Measurements from ENCODE around the gene TNS3. TPM values are rescaled to one million over a fixed set of nuclear protein-coding genes. Genes with fewer than 3 reads are reported as not detected.

The TNS3 gene
- total RNA-seq, 1 donor from 2014 or later = 89.8 TPM

DNA sequence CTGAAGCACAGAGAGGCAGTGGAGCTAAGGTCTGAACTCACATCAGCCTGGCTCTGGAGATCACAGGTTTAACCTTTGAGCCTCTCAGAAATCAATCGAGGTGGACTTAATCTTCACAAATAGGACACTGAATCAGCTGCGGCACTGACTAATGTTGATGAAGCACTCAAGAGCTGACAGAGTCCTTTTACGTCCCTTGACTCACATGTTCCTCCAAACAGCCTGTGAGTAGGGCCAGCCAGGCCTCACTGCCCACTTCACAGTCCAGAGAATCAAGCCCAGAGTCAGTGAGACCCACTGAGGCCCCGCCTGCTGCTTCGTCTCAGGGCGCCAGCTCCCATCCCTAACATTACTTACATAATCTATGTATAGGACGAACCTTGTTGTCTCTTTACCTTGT, 63.1 kb downstream of the TNS3 start:
- peak in 1 of 2 donors; percentile 79 for DNase-seq (ENCODE audit: low spot score in 2 of 2)
- no peaks in the 10 kb centered on the region for H3K27me3 ChIP-seq
- H3K27ac ChIP-seq = peak overlapping the region; percentile 76 to 88
- H3K9me3 ChIP-seq = no peaks in the 10 kb centered on the region
- H3K36me3 ChIP-seq = peaks cover 0 to 2% of the 10 kb centered on the region in 2 donors
- intact Hi-C loops (cut with DNase I) = loop anchor here (5.0 kb wide), 1 partner anchor 53 kb away; no protein-coding TSS in a partner anchor
- no peak overlapping the region for H3K4me3 ChIP-seq
- H3K4me1 ChIP-seq = peaks cover 8 to 43% of the 10 kb centered on the region in 2 donors
- no peak for TF ChIP-seq CTCF (IDR thresholded peaks at IDR 0.05)

GRCh38 chr7:47517821-47518480, 64.0 kb downstream of the TNS3 start:
- H3K27ac ChIP-seq = peak overlapping the region; percentile 76 to 88
- no peak for DNase-seq (ENCODE audit: low spot score in 2 of 2)
- TF ChIP-seq CTCF (IDR thresholded peaks at IDR 0.05) = no peak
- H3K4me1 ChIP-seq = peaks cover 8 to 50% of the 10 kb centered on the region in 2 donors
- no peaks in the 10 kb centered on the region for H3K9me3 ChIP-seq
- H3K27me3 ChIP-seq = no peaks in the 10 kb centered on the region
- intact Hi-C loops (cut with DNase I) = loop anchor here (5.0 kb wide), 1 partner anchor 54 kb away; no protein-coding TSS in a partner anchor
- H3K36me3 ChIP-seq = no peaks in the 10 kb centered on the region
- H3K4me3 ChIP-seq = no peak overlapping the region

DNA sequence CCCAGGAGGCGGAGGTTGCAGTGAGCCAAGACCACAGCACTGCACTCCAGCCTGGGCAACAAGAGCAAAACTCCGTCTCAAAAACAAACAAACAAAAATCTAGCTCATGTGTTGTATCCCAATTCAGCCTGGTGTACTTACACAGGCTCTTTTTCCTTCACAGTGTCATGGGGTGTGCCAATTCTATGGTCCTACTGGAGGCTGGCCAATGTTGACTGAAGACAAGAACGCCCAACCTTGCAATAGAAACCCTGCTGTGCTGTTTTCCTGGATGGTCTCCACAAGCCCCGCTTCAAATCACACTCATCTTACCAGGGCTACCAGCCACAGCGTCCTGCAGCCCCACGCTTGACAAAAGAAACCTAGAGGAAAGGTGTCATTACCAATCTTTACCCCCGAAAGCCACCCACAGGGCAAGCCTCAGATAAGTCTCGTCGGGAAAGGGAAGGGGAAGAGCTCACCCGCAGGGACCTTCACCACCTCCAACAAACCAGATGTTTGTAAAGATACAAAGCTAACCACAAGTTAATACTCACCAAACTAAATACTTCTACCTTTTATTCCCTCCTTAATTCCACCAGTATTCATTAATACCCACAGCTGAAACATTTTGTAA, 64.8 kb downstream of the TNS3 start:
- H3K9me3 ChIP-seq = no peaks in the 10 kb centered on the region
- H3K4me3 ChIP-seq = no peak overlapping the region
- peak in 1 of 2 donors; percentile 75 for DNase-seq (ENCODE audit: low spot score in 2 of 2)
- H3K27me3 ChIP-seq = no peaks in the 10 kb centered on the region
- peak overlapping the region in 1 of 2 donors; percentile 88 for H3K27ac ChIP-seq
- peaks cover 8 to 55% of the 10 kb centered on the region in 2 donors for H3K4me1 ChIP-seq
- no peak for TF ChIP-seq CTCF (IDR thresholded peaks at IDR 0.05)
- H3K36me3 ChIP-seq = no peaks in the 10 kb centered on the region
- intact Hi-C loops (cut with DNase I) = loop anchor here (5.0 kb wide), 1 partner anchor 55 kb away; no protein-coding TSS in a partner anchor

DNA sequence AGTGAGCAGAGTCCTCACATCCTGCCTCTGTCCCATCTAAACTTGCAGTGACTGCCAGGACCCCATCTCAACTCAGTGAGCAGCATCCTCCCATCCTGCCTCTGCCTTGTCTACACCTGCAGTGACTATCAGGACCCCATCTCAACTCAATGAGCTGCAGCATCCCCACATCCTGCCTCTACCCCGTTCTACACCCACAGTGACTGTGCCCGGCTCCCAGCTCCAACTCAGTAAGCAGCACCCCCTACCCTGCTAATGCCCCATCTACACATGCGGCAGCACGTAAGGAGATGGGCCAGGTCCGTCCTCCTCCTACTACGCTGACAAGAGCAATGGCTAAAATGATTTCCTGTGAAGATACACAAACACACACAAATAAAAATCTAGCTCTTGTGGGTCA, 65.5 kb downstream of the TNS3 start:
- Histone ChIP-seq H3K4me1 (peaks cover 8 to 50% of the 10 kb centered on the region in 2 donors), H3K9me3 (no peaks in the 10 kb centered on the region), H3K27ac (no peak overlapping the region), H3K4me3 (no peak overlapping the region), H3K36me3 (no peaks in the 10 kb centered on the region), H3K27me3 (no peaks in the 10 kb centered on the region)
- DNase-seq (ENCODE audit: low spot score in 2 of 2) = no peak
- intact Hi-C loops (cut with DNase I) = loop anchor here (5.0 kb wide), 1 partner anchor 56 kb away; no protein-coding TSS in a partner anchor
- TF ChIP-seq CTCF (IDR thresholded peaks at IDR 0.05) = no peak

- H3K27me3 ChIP-seq = no peaks in the 10 kb centered on the region
- no peak overlapping the region for H3K27ac ChIP-seq
- no peak for DNase-seq (ENCODE audit: low spot score in 2 of 2)
- no peaks in the 10 kb centered on the region for H3K36me3 ChIP-seq
- peaks cover 0 to 40% of the 10 kb centered on the region in 2 donors for H3K4me1 ChIP-seq
- no peak for TF ChIP-seq CTCF (IDR thresholded peaks at IDR 0.05)
- intact Hi-C loops (cut with DNase I) = loop anchor here (5.0 kb wide), 1 partner anchor 57 kb away; no protein-coding TSS in a partner anchor
- H3K4me3 ChIP-seq = no peak overlapping the region
- H3K9me3 ChIP-seq = no peaks in the 10 kb centered on the region
Measured at GRCh38 chr7:47515305-47515834, 66.5 kb downstream of the TNS3 start.

All from ascending aorta (tissue), 2 donors.